ENCODE data around the gene YY1.
"Not testable (repeated sequence)": the region's sequence is repeated elsewhere in the genome, so short reads cannot be mapped to it uniquely, and the experiment has no call there.

YY1 gene

DNA sequence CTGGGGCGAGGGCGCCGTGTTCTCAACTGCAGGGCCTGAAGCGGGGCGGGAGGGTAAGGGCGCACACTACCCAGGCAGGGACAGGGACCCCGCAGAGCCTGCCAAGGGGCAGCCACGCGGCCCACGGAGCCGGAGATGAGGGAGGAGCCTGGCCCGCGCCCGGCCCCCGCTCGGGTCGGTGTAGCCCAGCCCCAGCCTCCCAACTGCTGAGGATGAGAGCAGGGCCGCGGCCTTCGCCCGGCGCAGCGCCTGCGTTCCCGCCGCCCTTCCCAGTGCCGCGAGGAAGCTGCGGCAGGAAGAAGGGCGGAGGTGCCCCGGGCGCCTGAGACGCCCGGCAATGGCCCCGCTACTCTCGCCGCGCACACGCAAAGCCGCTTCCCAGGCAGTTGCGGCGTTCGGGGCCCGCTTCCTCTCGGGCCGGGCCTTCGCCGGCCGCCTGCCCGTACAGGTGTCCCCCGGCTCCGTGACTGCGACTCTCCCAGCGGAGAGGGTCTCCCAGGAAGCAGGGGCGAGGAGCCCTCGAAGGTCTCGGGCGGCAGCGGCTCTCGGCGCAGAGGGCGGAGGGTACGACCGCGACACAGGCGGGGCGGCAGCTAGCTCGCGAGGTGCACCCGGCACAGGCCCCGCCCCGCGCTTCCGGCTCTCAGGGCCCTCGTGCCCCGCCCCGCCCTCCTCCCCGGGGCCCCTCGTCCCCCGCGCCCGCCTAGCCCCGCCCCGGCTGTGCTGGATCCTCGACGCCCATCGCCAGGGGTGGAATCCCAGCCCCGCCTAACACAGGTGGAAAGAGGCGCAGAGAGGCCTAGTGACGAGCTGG lies 24.8 kb upstream of the YY1 start:
- DNase-seq, result peak; percentile 76

DNA sequence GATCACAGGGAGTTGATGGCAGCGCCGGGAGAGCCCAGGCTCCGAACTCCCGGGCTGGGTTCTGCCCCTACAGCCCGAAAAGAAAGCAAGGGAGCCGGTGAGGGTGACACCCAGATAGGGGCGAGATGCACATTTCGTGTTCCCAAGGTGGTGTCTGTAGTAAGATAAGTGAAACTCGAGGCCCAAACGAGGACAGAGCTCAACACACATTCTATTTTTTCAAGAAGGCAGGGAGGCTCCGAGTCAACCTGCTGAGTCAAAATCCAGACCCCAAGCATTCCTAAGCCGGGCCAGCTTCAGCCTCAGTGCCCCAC lies 24.2 kb upstream of the YY1 start:
- DNase-seq, result no peak

DNA sequence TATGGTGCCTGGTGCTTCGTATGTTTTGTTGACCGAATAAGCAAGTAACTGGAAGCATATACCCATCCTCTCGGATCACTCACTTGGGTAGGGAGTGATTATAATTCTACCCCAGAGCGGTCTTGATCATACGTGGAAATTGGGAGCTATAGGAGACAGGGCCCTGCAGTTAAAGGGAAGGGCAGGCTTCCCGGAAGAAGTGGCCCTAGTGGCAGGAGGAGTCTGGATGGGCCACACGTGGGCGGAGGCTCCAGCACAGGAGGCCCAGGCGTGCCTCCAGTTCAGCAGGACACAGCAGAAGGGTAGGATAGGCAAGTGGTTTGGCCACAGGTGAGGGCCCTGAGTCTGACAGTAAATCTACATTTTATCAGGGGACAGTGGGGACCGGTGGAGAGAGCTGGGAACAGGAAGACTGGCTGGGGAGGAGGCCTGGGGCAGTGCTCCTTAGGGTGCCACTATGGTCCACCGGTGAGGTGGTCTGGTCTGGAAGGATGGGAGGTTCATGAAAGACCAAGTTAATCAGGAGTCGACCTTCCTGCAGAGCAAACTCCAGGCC lies 23.5 kb upstream of the YY1 start:
- DNase-seq, result no peak

DNA sequence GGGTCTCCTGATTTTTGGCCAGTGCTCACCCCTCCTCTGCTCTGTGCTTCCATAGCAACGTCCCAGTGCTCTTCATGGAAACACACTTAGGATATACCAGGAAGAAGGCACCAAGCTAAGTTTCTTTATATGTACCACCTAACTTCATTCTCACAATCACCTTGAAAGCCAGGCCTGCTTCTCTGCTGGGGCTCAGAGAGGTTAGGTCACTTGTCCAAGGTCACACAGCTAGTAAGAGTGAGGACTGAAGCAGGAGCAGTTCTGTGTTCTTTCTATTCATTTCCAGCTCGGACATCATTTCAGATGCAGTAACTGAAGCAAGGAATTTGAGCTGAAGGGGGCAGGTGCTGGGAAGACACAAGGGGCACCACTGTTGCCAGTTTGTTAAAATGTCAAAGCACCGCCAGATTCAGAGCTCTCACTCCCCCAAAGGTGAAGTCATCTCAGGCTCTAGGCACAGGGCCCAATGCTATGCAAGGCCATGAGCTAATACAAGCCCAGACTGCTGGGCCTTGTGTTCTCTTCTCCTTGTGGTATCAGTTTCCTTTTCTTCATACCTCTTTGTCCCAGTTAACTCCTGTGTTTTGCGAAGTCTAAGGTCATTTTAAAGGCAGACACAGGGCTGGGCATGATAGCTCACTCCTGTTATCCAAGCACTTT lies 19.7 kb upstream of the YY1 start:
- no peak for DNase-seq

DNA sequence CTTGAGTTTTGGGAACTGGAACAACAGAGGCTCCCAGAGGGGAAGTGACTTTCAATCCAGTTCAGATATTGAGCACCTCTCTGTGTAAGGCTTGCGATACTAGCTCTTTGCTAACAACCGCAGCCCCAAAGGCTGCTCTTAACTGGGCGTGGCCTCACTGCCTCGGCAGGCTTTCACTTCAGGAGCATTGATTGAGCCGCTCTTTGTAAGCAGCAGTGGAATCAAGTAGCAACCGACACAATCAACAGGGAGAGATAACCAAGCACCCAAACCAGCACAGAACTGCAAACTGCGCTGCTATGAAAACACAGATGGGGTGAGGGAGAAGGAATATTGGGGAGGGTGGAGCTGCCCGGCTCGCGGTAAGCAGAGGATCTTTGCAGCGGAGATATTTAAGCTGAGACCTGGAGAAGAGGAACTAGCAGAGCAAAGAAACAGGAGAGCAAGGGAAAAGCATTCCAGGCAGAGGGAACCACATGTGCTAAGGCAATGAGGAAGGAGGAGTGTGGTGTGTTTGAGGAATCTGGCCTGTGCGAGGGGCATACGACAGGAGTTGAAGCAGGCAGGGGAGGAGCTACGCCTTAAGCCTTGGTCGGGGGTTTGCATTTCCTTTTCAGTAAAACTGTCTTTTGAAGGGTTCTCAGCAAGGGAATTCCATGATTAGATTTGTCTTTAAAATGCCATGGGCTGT lies 17.3 kb upstream of the YY1 start:
- DNase-seq, result peak; percentile 51

DNA sequence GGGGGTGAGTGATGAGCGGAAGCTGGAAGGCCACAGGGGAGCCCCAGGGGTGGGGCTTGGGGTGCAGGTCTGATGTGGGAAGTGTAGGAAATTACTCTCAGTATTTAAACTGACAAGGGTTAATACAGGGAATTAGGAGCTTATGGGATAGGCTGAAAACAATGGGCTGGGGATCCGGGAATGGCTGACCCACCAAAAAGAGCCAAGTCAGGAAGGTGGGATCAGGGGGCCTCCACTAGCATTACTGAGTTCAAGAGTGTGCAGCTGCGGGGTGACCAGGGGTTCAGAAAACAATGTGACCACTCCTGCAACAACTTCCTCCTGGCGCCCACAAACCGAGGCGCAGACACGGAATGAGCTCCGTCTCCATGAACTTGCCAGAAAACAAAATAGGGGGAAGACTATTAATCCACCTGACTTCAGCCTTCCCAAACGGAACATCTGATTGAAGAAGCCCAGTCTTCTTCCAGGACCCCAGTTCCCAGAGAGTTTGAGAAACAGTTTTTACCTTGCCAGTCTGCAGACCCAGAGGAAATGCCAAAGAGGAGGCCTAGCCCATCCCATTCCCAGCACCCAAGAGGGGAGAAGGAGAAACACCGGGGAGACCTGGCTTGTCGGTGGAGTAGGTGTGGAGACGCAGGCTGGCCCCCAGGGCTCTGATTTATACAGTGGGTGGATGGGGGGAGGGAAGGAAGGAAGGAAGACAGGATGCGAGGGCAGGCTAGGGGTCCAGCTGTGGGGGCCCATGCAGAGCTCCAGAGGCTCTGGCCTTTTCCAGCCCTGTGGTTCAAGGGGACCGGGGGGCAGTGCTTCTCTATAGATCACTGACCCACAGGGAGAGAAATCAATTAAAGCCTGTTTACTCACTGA lies 16.5 kb upstream of the YY1 start:
- no peak for DNase-seq

DNA sequence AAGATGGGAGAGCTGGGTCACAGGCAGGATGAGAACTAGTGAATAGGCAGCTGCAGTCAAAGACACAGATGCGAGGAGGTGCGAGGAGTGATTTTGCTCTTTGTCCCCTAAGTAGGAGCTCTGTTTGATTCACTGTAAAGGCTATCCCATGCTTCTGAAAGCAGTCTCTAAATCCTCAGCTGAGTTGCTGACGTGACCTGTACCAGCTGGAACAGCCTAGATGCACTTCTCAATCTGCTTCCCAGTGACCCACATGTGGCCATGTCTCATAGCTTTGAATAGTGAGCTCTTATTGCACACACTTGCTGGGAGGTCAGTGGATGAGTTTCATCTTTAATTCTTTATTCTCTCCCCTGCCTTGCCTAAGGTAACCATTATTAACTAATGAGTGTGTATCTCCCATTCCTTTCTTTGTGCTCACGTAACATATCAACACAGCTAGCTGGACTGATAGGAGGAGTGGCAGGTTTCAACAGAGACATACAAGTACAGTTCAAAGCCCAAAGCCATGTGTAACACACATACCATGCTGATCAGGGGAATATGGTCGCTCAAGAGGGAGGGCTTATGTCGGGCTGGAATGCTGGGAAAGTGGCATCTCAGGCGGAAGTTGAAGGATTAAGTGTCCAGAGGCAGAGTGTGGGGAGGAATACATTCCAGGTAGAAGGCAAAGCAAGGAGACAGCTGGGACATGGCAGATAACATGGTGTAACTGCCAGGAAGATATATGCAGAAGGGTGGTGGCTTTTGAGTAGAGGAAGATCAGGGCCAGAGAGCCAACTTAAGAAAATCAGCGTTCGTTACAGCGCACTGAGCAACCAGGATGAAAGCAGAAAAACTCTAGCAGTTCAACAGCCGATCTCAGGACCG lies 15.4 kb upstream of the YY1 start:
- no peak for DNase-seq

DNA sequence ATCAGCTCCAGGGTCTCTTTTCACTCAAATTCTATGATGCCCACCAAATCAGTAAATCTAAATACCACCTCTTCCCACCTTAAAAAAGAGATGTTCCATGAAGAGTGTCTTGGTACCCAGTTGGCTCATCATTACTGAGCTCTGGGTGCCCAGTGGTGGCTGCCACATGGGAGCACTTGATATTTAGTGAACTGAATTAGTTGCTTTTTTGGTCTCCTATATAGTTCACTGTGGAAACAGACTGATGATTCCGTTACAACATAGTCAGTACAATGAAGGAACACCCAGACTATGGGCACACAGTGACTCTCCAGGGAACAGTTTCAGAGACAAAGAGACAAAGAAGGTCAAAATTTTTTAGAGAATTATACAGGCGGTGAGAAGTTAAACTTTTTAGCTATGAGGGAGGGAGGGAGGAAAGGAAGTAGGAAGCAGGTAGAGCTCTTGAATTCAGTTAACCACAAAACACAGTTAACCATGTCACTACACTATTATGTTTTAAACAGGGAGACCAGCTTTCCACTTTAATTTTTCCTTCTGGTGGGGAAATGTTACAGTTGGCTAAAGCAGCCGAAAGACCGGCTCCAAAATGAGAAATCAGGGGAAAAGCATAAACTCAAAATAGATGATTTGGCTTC lies 14.6 kb upstream of the YY1 start:
- no peak for DNase-seq

DNA sequence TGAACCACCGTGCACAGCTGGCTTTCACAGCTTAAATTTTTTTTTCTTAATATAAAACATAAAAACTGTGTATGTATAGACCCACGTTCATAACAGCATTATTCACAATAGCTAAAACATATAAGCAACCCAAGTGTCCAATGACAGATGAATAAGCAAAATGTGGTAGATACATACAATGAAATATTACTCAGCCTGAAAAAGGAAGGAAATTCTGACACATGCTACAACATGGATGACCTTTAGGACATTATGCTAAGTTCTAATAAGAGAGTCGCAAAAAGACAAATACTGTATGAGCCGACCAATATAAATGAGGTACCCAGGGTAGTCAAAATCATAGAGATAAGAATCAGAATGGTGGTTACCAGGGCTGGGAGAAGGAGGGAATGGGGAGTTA lies 13.8 kb upstream of the YY1 start:
- DNase-seq, result no peak

DNA sequence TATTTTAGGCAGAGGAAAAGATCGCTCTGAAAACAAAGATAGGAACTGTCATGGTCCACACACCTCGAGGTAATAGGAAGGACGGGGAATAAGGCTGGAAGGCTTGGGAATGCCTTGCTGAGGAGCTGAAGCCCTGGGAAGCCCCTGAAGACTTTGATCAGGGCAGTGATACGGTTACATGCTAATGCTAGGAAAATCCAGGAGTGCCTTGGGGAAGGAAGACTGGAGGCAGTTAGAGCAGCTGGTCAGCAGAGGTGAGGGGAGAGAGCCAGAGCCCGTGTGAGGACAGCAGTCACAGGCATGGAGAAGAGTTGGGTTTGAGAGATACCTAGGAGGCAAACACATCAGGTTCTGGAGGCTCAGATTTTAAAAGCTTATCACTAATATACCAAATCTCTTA lies 8.6 kb upstream of the YY1 start:
- DNase-seq, result no peak

DNA sequence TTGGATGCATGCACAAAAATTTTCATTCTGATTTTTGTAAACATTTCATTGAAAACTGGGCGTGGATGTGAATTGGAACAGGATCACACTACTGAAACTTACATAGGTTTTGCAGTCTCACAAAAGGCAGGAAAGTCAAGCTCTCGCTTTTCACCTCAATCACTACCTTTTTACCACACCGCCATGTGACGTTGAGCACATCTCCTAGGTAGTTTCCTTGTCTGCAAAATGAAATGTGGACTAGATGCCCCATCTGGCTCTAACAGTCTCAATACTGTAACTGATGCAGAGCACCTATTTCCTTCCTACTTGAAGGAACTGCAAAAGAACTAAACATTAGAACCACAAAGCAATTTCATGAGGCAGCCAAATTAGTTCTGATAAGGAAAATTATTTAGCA lies 4.4 kb upstream of the YY1 start:
- no peak for DNase-seq

DNA sequence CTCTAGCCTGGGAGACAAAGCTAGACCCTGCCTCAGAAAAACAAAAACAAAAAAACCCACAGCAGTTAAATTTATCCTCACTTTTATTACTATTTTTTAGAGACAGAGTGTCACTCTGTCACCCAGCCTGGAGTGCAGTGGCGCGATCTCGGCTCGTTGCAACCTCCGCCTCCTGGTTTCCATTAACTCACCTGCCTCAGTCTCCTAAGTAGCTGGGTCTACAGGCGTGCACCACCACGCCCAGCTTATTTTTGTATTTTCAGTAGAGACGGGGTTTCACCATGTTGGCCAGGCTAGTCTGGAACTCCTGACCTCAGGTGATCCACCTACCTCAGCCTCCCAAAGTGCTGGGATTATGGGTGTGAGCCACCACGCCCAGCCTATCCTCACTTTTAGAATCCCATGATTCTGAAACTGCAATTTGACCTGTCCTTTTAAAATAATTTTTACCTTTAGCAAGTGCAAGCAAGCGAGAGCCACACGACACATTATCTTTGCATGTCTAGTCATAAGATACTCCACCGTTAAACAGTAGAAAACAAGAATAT lies 2.6 kb upstream of the YY1 start:
- DNase-seq, result not testable (repeated sequence)

DNA sequence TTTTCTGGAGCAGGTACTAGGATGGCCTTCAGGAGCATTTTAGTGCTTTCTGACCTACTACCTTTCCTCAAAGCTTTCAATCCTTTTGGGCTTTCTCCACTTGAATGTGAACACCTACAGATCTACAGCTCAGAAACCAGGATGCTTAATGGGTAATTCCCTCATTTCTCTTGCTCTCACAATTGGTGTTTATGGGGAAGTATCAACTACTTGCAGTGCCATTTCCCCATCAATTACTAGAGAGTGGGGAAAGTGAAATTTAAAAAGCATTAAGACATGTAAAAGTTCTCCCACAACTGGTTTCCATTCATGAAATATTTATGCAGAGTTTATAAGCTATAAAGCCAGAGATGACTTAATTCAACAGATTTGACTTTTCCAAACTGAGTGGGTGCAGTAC lies 2.1 kb upstream of the YY1 start:
- no peak for DNase-seq

DNA sequence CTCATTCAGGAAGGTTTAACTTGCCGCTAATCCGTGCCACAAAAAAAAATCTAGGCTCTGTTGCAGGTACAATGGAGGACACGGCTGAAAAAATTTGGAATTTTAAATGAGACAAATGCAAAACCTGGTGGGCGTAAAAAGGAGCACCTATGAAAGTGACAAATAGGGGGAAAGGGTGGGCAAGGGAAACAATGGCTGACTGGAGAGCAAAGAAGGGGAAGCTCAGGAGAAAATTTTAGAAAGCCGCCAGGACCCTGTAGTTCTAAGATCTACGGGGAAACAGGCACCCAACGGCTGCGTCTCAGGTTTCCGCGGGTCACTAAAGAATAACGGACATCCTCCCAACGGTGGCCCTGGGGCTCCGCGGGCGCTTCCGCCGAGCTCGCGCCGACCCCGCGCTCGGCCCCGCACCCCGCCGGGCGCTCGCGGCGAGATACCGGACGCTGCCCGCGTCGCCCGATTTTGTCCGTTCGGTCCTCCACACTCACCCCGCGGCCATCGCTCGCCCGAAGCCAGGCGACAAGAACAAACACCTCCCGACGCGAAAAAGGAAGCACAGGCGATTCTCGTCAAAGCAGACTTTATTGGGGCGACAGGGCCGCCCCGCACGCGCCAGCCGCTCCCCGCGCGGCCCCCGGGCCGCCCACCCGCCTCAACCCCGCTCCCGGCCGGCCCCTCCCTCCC lies 1.1 kb upstream of the YY1 start:
- DNase-seq, result peak; percentile 49

DNA sequence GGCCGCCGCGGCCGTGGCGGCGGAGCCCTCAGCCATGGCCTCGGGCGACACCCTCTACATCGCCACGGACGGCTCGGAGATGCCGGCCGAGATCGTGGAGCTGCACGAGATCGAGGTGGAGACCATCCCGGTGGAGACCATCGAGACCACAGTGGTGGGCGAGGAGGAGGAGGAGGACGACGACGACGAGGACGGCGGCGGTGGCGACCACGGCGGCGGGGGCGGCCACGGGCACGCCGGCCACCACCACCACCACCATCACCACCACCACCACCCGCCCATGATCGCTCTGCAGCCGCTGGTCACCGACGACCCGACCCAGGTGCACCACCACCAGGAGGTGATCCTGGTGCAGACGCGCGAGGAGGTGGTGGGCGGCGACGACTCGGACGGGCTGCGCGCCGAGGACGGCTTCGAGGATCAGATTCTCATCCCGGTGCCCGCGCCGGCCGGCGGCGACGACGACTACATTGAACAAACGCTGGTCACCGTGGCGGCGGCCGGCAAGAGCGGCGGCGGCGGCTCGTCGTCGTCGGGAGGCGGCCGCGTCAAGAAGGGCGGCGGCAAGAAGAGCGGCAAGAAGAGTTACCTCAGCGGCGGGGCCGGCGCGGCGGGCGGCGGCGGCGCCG lies 381 bp downstream of the YY1 start:
- no peak for DNase-seq

DNA sequence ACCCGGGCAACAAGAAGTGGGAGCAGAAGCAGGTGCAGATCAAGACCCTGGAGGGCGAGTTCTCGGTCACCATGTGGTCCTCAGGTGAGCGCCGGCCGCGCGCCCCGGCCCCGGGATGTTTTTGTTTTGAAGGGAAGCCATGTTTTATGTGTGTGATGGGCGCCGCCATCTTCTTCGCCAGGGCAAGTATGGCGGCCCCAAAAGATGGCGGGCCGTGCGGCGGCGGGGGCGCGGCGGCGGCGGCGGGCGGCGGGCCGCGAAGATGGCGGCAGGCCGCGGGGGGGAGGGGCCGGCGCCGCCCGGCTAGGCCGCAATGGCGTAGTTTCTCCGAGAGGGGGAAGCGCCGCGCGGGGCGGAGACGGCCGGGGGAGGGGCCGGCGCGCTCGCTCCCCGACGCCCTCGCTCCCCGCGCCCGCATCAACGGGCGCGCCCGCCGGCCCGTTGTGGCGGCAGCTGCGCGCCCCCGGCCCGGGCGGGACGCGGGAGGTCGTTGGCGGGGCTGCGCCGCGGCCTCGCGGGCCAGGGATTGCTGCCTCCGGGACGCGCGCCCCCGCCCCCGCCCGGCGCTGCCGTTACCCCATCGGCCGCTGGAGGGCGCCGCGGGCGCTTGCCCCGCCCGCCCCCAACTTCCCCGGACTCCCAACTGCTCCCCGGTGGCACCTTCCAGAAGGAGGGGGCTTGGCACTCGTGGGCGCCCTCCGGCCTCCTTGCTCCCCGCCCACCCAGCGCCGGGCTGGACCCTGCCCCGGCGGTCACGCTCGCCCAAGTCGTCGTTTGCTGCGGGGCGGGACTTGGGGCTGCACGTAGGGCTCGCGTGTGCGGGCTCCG lies 1.1 kb downstream of the YY1 start:
- DNase-seq, result peak; percentile 92

DNA sequence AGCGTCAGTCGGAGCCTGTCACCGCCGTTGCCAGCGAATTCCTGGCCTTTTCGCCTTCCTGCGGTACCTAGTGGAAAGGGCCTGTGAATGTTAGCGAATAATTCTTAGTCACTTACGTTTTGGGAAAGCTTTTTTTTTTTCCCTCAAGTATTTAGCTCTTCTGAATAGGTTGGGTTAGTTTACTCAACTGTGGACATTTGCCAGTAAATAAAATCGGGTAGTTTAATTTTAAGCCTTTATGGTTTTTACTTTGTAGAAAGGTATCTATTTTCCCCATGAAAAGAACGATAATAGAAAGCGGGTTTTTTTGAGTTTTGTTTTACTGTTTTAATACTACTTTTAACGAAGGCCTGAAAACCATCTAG lies 1.7 kb downstream of the YY1 start:
- DNase-seq, result no peak

DNA sequence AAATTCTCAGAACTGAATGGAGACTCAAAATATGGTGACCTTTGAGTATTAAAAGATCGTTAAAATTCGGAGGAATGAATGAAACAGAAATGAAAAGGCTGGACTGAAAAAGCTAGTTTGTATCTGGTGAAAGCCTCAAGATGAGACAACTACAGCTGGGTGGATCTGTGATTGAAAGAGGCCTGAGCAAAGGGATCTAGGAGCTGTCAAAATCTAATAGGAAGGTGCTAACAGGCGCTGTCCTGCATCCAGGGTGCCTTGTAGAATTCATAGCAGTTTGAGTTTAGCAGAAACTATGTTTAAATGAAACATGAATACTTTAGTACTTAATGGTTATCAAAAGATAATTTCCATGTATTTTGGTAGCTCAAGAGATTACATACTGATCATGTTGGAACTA lies 2.3 kb downstream of the YY1 start:
- DNase-seq, result no peak

DNA sequence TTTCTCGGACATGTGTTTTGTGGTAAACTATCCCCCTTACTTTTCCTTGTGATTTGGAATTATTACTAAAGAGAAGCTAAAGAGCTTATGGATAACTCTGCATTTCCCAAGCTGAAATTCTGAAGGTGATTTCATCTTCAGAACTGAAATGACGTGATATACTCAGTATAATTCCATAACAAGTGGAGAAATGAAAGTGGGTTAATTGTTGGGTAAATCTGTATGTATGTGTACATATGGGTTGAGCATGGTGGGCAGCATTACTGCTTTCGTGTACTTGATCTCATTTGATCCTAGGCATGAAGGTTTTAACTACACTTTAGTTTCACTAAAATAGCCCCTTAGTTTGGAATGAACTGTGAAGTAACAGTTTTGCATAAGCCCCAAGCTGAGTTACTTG lies 4.1 kb downstream of the YY1 start:
- DNase-seq, result no peak

All from fibroblast of skin of scalp (primary cell).